NCI-H1694 treated with DMSO at 0.1 percent for 48 hours (cell line): ENCODE results near the gene CNKSR2.

Source experiments
- DNase-seq: peaks from one replicate; lab custom pipeline; 2025; lab: John Stamatoyannopoulos, UW

Gene CNKSR2

DNA sequence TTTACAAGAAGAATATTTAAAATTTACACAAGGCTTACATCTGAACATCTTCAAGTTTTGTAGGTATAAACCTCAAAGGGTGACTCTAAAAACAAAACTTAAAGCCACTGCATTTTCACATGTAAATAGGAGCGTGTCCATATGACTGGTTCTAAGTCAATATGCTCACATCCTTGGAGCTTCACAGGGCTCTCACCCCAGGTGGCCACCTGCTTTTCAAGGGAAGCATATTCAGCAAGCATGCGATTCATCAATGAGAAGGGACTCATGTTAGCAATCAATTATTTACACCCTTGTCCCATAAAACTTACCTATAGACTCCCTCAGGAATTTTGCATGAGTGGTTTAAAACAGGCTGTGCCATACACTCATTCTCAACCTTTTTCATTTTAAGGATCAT lies 301.7 kb downstream of the CNKSR2 start:
- no peak for DNase-seq

DNA sequence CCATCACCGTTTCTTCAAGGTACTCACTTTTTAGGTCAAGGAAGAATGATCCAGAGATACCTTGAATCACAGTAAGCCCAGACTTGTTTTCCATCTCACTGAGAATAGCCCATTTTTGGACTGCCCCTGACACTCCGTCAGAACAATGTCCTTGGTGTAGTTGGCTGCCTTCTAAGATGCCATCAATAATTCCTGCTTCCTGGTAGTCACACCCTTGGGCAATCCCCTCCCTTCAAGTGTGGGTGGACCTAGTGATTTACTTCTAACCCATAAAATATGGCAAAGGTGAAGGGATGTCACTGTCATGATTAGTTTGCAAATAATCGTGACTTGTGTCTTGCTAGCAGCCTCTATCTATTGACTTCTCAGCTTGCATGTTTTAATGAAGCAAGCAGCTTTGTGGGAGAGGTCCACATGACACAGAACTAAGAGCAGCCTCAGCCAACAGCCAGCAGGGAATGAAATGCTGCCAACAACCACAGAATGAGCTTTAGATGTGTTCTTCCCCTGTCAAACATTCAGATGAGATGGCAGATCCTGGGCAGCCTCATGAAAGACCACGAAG lies 303.9 kb downstream of the CNKSR2 start:
- no peak for DNase-seq

- DNase-seq, result peak; percentile 2
Observed at GRCh38 chrX:21683941-21684340, 309.7 kb downstream of the CNKSR2 start.

DNA sequence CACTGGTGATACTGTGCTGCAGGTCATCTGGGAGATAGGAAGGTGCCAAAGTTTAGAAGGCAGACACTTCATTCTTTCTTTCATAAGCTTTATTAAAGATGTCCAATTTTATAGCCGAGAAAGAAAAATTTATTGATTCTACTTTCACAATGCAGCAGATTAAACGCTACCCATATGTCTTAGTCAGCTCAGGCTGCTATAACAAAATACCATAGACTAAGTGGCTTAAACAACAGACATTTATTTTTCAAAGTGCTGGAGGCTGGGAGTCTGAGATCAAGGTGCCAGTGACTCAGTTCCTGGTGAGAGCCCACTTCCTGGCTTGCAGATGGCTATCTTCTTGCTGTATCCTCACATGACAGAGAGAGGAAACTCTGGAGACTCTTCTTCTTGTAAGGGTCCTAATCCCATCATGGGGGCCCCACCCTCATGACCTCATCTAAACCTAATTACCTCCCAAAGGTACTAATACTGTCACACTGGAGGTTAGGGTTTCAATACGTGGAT lies 317.3 kb downstream of the CNKSR2 start:
- no peak for DNase-seq

- no peak for DNase-seq
Observed at GRCh38 chrX:21698272-21698671, 324.1 kb downstream of the CNKSR2 start.

- DNase-seq, result no peak
Observed at GRCh38 chrX:21699136-21699535, 324.9 kb downstream of the CNKSR2 start.

DNA sequence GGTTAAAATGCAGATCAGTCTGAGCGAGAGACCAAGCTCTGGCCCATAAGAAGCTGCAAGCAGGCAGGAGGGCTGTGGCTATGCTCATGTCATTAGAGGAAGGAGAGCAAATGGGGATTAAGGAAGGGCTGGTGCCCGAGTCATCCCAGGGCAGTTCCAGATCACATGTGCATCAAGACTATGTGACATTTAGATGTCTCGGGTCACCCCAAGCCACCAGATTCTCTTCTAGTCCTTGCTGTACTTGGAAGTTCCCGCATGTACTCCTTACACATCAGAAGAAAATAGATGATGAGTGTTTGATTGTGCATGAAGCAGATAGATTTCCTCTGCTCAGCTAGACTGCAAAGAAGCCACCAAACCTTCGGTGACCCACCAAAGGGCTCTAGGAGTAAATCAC lies 326.1 kb downstream of the CNKSR2 start:
- DNase-seq, result no peak

DNA sequence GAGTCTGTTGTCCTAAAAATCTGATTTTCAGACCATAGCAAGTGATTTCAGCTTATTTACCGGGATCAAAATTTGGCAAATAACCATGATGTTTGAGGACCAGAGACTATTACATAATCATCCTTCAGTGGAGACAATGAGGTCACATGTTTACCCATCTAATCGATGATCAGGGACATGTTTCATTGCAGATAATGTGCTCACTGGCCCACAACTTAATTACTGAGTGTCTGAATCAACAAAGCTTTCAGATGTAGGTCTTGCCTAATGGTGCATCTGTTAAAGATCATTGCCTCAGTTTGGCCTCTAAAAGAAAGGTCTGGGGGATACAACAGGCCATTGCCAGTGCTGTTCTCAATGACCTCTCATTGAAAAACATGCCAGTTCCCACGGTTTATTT lies 326.7 kb downstream of the CNKSR2 start:
- no peak for DNase-seq

- DNase-seq, result no peak
Observed at GRCh38 chrX:21702725-21703124, 328.5 kb downstream of the CNKSR2 start.
